ENCODE results near the gene RYR3.
"Not testable (repeated sequence)": the region's sequence is repeated elsewhere in the genome, so short reads cannot be mapped to it uniquely, and the experiment has no call there.

Gene RYR3

GRCh38 chr15:33795070-33795469 is 484.3 kb downstream of the RYR3 start:
- DNase-seq = no peak

- DNase-seq = no peak
These were observed 486.9 kb downstream of the RYR3 start for GRCh38 chr15:33797651-33798050.

- no peak for DNase-seq
These were observed 491.2 kb downstream of the RYR3 start for GRCh38 chr15:33801954-33802353.

- DNase-seq = no peak
These were observed 496.9 kb downstream of the RYR3 start for GRCh38 chr15:33807665-33808064.

GRCh38 chr15:33808720-33809457 is 498.1 kb downstream of the RYR3 start:
- no peak for DNase-seq

- no peak for DNase-seq
These were observed 499.4 kb downstream of the RYR3 start for GRCh38 chr15:33810073-33810595.

GRCh38 chr15:33810806-33811205 is 500.0 kb downstream of the RYR3 start:
- DNase-seq = no peak

- no peak for DNase-seq
These were observed 503.1 kb downstream of the RYR3 start for GRCh38 chr15:33813891-33814290.

- not testable (repeated sequence) for DNase-seq
These were observed 508.7 kb downstream of the RYR3 start for GRCh38 chr15:33819499-33819898.

GRCh38 chr15:33822479-33822878 is 511.7 kb downstream of the RYR3 start:
- no peak for DNase-seq

GRCh38 chr15:33823119-33823518 is 512.4 kb downstream of the RYR3 start:
- no peak for DNase-seq

- DNase-seq = no peak
These were observed 514.7 kb downstream of the RYR3 start for GRCh38 chr15:33825453-33825852.

- DNase-seq = no peak
These were observed 515.4 kb downstream of the RYR3 start for GRCh38 chr15:33826201-33826600.

- no peak for DNase-seq
These were observed 519.6 kb downstream of the RYR3 start for GRCh38 chr15:33830351-33830750.

- DNase-seq = no peak
These were observed 520.9 kb downstream of the RYR3 start for GRCh38 chr15:33831646-33832045.

- no peak for DNase-seq
These were observed 524.4 kb downstream of the RYR3 start for GRCh38 chr15:33834892-33835743.

- no peak for DNase-seq
These were observed 526.5 kb downstream of the RYR3 start for GRCh38 chr15:33837294-33837693.

- DNase-seq = no peak
These were observed 528.8 kb downstream of the RYR3 start for GRCh38 chr15:33839540-33839939.

- DNase-seq = no peak
These were observed 529.8 kb downstream of the RYR3 start for GRCh38 chr15:33840615-33841014.

GRCh38 chr15:33844186-33844585 is 533.4 kb downstream of the RYR3 start:
- no peak for DNase-seq

- DNase-seq = no peak
These were observed 533.8 kb downstream of the RYR3 start for GRCh38 chr15:33844597-33844996.

- DNase-seq = no peak
These were observed 535.4 kb downstream of the RYR3 start for GRCh38 chr15:33846142-33846541.

- no peak for DNase-seq
These were observed 536.1 kb downstream of the RYR3 start for GRCh38 chr15:33846862-33847261.

GRCh38 chr15:33848011-33848410 is 537.2 kb downstream of the RYR3 start:
- DNase-seq = no peak
